T1000 (cell line): Measurements from ENCODE around the gene GLI2.

Experiments used
- DNase-seq: peaks from one replicate; lab custom pipeline; 2025; ENCODE audit warnings: mixed read lengths; lab: John Stamatoyannopoulos, UW

GLI2 gene

DNA sequence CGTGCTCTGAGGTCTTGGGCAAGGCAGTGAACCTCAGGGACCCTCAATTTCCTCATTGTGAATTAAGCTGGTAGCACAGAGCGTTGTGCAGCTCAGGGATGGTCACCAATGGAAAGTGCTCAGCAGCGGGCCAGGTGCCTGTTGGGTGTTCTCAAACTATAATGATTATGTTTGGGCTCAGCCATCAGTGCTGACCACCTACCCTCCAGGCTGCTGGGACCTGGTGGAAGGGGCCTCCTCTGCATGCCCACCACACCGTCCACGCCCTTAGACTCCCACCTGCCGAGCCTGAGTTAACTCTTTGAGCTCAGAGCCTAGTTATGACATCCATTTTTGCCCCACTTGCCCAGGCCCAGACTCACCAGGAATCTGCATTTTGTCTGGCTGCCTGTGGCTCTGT, 35.0 kb downstream of the GLI2 start:
- DNase-seq = no peak

DNA sequence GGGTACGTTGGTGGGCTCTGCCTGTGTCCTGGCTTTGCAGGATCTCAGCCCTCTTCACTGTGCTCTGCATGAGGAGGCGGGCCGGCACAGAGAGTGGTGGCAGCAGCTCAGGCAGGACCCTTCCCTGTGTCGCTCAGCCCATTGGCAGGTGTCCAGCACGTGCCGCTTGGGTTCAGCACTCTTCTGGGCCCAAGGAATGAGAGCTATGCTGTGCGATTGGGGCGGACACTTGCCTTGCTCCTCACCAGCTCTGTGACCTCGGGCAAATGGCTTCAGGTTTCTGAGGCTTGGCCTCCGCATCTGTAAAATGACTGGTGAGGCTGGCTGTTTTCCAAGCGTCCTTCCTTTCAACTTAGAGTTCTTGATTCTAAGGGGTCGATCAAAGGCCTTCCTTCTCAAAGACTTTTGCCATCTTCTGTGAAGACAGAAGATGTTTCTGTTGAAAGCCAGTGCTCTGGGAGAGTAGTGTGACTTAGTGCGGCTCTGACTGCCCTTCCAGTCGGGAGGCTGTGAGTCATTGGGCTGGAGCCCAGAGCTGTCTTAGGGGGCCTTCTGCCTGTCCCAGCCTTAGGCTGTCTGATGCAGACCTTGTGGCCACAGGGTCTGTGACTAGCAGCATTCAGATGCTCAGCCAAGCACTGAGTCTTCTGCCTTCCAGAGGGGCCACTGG, 35.6 kb downstream of the GLI2 start:
- peak; percentile 81 for DNase-seq

DNA sequence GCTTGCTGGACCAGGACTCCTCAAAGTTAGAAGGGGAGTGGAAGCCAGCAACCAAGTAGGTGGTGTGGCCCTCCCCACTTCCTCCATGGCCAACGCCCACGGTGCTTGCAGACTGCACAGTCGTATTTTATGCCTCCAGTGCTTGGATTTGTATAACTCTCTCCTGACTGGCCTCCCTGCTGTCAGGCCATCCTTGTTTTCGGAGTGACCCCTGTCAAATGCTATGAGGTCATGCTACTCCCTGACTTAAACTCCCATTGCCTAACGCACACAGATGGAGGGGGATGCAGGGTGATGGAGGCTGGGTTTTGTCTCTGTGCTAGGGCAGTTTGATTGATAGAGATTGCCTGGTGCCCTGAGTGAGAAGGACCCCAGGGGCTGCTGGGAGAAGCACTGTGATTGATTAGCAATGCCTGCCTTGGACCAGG, 36.1 kb downstream of the GLI2 start:
- DNase-seq = no peak

DNA sequence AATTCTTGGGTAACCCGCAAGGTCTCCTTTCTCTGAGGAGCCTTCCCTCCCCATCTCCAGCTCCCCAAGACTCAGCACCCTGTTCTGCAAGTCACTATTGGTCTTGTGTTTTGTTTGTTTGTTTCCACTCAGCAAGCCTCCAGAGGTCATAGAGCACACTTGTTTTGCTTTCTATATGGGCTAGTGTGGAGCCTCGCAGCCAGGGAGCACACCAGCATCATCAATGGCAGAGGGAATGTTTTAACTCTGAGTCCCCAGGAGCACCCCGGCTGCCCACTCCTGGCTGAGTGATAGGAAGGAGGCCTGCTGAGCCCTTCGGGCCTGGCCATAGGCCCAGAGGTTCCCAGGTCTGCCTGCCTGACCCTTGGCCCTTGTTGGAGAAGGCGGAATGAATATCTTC, 36.6 kb downstream of the GLI2 start:
- no peak for DNase-seq

DNA sequence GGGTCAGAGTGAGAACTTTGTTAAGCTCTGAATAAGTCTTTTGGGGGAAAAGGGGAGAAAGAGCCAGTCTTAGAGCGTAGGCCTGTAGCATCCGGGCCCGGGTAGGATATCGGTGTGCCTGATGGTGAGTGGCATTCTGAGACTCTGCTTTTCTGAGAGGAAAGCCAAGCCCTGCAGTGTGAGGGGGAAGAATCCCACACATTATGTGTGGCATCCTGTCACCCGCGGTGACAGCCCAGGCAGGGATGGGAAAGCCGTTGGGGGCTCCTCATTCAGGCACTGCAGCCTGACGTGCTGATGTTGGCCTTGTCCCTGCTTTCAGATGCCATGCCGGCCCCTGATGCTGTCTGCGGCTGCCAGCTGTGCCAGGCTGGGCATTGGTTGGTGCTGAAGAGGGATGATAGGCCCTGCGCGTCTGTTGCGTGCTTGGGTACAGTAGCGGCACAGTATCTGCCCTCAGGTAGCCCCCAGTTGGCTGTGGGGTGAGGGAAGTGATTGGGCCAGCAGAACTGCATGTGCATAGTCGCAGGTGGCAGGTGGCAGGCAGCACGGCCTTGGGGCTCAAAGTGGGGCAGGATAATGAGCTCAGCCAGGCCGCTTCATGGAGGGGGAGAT, 37.6 kb downstream of the GLI2 start:
- DNase-seq = no peak

DNA sequence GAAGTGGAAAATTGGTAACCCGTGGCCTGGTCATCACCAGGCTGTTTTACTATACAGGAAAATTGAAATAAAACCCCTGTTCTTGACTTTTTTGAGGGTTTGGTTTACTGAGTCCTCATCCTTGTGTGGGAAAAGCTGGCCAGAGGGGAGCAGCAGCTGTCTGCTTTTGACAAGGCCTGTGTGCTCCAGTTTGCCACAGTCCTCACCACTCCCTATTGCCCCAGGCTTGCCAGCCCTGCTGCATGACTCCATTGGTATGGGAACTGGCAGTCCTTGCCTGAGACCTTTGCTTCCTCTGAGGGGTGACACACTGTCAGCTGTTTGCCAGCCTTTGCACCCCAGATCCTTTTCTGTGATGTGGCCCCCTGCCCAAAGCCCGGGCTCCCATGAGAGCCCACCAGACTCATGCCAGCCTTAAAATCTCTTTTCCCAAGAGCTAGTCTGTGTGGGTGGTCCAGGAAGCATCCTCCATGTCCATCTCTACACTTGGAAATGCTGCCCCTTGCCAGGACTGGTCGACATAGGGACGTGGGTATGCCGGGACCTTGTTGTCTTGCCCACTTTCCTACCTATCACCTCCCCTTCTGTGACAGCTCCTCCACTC, 39.0 kb downstream of the GLI2 start:
- DNase-seq = no peak

DNA sequence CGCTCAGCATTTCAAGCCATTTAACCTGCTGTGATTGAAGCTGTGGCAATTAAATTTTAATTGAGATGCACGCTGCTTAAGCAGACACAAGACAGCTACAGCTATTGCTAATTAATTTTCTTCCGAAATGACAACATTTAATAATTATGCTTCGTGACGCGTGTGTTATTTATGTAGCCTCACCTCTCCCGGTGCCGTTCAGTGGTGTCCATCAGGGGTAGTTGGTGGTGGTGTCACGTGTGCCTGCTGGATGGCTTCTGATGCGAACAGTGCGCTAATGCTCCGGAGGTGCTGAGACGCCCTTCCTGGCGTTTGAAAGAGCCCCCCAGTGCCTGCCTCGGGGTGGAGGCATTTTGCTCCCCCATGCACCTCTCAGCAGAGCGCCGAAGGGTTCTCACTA, 39.5 kb downstream of the GLI2 start:
- DNase-seq = no peak

DNA sequence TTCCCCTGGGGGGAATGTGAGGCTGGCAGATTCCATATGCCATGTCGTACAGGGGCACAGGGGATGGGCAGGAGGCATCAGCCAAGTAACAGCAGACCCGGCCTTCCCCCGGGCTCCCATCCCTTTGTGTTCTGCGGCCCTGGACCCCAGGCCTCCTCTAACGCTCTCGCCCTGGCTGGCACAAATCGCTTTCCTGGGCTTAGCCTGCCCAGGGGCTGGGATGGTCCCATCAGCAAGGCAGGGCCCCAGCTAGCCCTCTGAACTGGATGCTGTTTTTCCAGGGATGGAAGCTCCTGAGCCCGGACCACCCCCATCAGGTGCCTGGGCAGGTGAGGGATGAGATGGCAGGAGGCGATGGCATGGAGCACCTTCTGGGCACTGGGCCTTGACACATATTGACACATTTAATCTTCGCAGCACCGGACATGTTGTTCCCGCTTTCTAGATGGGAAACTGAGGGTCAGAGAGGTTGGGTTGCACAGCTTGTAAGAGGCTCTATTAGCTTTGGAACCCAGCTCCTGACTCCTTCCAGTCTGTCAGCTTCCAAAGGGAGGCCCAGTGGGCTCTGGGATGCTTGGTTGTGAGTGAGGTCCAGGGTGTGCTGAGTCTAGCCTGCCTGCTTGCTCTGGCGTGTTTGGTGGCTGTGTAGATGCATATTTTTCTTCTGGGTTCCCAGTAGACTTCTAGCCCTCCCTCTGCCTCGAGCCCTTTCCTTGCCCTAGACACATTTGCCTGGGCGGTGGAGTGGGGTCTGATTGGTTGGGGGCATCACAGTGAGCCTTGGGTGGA, 40.3 kb downstream of the GLI2 start:
- no peak for DNase-seq

DNA sequence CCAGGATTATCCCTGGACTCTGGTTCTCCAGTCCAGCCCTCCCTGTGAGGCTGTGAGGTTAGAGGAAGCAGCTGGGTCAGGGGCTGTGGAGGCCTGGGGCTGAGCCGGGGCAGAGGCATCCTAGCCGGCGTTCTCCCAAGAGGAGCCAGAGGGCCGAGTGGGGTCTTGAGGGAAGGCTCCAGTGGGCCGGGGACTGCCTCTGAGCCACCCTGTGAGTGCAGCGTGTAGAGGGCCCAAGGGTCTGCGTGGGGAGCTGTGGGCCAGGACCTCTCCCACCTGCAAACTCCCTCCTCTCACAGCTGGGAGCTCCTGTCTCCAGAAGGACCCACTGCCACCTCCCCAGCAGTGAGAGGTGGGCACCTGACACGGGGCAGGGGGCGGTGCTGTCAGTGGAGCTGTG, 41.0 kb downstream of the GLI2 start:
- no peak for DNase-seq

DNA sequence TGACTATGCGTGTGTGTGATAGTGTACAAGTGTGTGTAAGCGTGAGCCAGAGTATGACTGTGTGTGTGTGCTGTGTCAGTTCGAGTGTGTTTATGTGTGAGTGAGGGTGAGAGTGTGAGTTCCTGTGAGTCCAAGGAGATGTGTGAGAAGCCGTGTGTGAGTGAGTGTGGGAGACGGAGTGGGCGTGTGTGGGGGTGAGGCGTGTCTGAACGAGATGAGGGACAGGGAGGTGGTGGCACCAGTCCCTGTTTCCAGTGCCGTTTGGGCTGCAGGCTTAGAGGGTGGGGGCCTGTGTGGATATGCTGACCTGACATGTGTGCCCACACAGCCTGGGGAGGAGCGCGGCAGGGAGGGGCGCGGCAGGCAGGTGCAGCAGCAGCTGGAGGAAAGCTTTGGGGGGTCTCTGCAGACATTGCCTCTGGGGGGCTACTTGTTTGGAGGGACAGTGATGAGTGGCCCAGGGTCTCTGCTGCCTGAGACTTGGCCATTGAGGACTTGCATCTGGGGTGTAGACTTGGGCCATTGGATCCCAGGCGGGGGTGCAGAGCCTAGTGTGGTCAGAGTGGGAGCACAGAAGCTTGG, 41.6 kb downstream of the GLI2 start:
- no peak for DNase-seq

DNA sequence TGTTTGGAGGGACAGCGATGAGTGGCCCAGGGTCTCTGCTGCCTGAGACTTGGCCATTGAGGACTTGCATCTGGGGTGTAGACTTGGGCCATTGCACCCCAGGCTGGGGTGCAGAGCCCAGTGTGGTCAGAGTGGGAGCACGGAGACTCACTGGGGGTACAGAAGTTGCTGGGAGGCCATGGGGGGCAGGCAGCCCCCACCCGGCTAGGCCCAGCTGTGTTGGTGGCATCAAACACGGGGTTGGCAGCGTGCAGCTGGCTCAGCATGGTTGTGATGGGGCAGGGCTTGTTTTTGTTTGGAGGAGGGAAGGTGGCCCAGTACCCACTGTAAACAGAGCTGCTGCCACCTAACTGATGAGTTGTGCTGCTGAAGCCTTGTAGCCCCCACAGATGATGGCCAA, 42.1 kb downstream of the GLI2 start:
- DNase-seq = no peak

DNA sequence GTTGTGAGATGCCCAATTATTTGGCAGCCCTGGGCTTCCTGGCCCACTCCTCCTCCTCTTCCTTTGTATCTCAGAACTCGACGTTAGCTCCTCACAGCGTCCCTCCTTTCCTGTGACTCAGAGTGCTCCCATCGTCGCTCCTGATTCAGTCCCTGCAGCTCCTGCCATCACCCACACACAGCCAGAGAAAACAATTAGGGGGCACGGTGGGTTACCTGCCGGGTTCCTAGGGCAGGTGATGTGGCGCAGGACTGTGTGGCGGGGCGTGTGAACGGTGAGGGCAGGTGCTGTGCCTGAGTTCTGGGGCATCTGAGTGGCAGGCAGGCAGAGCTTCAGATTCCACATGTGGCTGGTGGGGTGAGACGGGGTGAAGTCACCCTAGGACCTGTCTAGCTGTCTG, 42.6 kb downstream of the GLI2 start:
- DNase-seq = no peak

DNA sequence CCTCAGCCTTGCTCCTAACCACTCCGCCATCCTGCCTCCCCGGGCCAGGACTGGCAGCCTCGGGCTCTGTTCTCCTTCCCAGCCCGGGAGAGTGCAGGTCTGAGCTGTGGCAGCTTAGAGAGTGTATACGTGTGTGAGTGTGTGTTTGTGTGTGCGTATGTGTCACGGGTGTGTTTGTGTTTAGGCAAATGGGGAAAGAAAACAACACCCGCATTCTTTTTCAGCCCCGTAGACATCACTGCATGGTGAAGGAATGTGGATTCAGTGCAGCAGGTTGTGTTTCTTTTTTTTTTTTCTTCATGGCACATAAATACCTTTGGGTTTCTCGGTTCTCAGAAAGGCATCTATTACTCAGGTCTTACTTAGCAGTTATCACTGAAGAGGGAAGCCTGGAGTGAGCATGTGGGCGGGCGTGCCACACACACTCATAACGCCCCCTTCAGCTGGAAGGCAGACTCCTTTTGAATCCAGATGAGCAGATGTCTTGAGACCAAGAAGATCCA, 44.2 kb downstream of the GLI2 start:
- peak; percentile 26 for DNase-seq

DNA sequence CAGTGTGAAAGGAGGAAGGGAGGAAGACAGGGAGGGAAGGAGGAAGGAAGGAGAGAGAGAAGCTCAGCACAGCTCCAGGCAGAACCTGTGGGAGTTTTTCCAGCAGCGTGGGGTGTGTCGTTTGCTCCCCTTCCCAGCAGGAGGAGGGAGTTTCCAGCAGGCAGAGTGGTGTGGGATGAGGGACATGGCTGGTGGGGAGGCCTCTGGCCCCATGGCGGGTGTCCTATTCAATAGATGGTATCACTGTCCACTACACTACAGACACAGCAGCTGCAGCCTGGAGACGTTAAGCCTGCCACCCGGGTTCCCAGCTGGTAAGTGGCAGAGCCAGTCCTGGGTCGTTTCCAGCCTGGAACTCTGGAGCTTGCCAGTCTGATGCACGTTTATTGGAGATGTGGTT, 44.7 kb downstream of the GLI2 start:
- no peak for DNase-seq

DNA sequence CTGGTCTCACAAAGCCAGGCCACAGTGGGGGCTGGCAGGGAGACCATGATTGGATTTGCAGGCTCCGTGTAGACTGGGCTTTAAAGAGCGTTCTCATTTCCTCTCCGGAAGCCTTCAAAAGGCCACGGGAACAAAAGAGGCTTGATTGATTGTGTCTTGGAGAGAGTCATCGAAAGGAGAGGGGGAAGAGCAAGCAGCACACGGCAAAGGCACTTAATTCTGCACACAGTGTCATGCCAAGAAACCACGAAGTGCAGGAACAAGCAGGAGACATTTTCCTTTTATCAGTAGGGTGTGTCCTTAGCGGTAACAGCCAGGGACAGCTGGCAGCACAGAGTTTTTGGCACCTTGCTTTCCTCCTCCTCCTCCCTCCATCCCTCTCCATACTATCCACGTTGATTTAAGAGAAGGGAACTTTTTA, 47.7 kb downstream of the GLI2 start:
- DNase-seq = no peak

DNA sequence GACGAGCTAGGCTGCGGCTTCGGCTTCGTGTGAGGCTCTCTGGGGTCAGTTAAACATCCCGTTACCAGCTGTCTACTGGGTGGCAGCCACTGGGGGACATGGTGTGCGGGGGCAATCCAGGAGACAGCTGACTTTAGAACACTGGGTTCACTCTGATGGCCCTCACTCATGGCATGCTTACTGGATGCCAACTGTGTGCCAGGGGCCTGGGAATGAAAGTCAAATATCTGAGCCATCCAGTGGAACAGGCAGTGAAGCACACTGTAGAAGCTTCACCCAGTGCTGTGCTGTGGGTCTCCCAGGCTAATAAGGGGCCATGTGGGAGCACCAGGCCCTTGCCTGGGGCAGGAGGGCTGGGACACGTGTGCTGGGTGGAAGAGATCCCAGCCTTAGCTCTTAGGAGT, 48.3 kb downstream of the GLI2 start:
- DNase-seq = no peak
